Epithelial cell of proximal tubule (primary cell): ENCODE data around the gene NXF1. TPM values are rescaled to one million over a fixed set of nuclear protein-coding genes. Genes with fewer than 3 reads are reported as not detected.

Experiments
- DNase-seq: peaks from one replicate; pipeline ENCODE4 v3.0.0-alpha.2; 2011; ENCODE audit warnings: low read depth
- H3K4me3 ChIP-seq: 2 replicates; pipeline ENCODE4 v1.5.1; 2011; ENCODE audit warnings: low read depth, mild to moderate bottlenecking, low read length
- total RNA-seq: library from RNA; depleted of rRNA; stranded (reverse); fragments of >200 nt; gene quantifications from 2 replicates; pipeline ENCODE4 v1.2.3, GENCODE V29; 2015
- TF ChIP-seq, protein P1 (sequence below): conservative IDR thresholded peaks from 2 replicates; pipeline ENCODE4 v1.5.1; 2012; ENCODE audit warnings: low read depth, mild to moderate bottlenecking, low read length

Gene NXF1
- total RNA-seq = 49.4 and 56.3 TPM in 2 replicates

DNA sequence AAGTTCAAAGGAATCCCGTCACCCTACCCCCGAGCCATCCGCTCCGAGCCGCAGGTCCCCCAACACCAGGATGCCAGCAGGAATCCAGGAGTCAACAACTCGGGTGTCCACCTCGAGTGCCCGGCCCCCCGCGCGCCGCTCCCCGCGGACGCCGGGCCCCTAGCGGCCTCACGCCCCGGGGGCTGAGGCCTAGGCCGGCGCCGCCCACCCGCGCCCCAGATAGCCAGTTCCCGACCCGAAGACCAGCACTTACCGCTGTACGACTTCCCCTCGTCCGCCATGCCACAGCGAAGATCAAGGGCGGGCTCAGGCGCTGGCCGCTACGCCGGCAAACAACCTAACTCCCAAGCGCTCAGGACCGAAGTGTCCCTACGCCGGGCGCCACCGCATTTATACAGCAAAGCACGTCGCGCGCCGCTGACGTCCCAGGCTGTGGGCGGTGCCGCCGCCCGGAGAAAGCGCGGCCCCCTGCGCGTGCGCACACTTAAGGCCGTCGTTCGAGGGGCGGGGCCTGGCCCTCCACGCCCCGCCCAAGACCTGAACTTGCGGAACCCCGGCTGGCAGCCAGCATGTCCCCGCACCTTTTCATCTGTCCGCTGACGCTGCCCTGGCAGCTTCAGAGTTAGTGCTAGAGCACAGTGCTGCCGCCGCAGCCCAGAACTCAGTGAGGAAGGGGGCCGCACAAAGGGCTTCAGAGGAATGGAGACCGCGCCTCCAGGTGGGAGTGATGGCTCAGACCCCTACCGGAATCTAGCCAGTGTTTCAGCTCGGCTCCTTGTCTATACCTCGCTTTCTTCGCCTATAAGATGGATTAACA lies at the start of gene NXF1:
TSS of gene NXF1 (minus strand) at position 365 of the 817 bp plus-strand sequence. CDS start at position 281, 84 bp downstream.
- peak; percentile 20 for DNase-seq
- TF ChIP-seq, protein P1, sequence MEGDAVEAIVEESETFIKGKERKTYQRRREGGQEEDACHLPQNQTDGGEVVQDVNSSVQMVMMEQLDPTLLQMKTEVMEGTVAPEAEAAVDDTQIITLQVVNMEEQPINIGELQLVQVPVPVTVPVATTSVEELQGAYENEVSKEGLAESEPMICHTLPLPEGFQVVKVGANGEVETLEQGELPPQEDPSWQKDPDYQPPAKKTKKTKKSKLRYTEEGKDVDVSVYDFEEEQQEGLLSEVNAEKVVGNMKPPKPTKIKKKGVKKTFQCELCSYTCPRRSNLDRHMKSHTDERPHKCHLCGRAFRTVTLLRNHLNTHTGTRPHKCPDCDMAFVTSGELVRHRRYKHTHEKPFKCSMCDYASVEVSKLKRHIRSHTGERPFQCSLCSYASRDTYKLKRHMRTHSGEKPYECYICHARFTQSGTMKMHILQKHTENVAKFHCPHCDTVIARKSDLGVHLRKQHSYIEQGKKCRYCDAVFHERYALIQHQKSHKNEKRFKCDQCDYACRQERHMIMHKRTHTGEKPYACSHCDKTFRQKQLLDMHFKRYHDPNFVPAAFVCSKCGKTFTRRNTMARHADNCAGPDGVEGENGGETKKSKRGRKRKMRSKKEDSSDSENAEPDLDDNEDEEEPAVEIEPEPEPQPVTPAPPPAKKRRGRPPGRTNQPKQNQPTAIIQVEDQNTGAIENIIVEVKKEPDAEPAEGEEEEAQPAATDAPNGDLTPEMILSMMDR = no peak
- peak within 1 kb of the TSS; percentile 93 for H3K4me3 ChIP-seq

DNA sequence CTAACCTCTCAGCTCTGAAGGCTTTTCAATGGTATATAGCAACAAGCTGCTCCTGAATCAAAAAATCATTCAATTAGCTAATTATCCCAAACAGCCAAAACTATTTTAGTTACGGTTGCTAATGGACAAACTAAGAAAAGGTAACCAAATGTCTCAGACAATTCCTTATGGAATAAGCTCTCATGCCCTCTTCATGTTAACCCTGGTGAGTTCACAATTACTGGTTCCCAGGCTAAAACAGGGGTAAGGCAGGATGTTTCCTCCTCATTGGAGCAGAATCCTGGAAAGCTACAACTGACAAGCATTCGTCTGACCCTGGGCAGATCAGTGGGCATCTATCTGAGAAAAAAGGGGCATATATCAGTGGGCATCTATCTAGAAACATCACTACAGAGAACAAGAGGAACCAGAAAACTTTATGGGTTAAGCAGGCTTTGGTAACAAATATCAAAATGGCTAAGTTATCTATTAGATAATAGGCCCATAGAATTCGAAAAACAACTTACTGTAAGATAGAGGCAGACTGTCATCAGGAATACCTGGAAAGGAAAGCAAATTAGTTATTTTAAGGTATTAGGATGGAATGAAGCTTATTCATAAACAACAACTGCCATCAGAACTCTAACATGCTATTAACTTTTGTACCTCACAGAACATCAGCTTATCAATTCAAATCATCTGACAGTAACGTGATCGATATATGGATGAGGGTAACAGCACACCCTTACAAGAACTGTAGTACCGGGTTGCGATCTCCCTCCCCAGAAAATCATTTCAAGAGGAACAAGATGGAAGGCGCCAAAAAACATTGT lies 49.0 kb upstream of the NXF1 start:
- peak overlapping the region; percentile 82 for H3K4me3 ChIP-seq
- DNase-seq = no peak
- TF ChIP-seq, protein P1 = no peak

DNA sequence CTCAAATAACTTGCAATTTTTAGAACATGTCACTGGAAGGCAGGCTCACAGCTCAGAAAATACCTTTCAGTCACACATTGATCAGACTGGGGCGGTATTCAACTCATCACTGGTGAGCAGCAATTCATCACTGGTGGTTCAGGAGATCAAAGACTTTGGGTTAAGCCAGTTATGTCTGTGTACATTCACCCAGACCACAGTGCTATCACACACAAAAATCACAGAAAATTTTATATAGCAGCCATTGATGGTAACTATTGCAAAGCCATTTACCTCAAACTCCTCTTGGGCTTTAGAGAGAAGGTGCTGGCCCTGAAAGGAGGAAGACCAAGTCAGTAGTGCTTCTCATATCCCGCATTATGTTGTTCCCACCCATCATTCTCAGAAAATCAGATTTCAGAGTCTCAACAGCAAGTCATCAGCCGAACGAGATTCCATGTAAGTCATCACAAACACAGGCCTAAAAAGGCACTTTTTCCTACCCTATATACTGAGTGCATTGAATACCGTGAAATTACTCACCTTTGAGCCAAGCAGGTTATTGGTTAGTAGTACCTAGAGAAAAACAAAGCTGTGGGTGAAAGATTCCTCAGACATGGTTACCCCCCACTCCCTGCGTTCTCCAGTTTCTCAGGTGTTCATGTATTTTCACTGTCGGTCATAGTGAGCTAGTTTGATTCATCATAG lies 48.2 kb upstream of the NXF1 start:
- DNase-seq = no peak
- H3K4me3 ChIP-seq = peak overlapping the region; percentile 82
- TF ChIP-seq, protein P1 = no peak

DNA sequence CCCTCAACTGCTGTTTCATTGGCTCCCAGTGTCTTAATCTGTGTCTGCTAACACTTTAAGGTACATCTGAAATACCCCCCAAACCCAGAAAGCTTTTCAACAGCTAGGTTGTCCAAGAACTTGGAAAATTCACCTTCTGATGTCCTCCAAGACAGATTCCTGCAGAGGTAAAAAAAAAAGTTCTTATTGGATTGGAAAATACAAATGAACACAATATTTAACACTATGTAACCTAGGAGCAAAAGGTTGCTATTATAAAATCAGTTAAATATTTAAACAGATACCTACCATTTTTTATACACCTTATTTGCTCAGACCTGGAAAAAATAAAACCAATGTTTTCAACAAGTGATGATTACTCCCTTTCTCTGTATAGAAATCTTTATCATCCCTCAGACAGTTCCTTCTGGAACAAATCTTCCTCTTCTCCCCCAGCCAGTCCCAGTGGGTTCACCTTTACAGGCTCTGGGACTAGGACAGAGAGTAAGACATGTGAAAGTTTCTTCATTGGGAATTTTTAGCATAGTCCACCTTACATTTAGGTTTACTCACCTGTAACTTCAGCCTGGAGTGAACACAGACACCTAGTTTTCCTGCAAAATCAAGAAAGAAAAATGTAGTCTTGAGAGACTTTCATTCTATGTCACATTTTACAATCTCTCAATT lies 47.4 kb upstream of the NXF1 start:
- DNase-seq = no peak
- TF ChIP-seq, protein P1 = no peak
- H3K4me3 ChIP-seq = no peak overlapping the region

DNA sequence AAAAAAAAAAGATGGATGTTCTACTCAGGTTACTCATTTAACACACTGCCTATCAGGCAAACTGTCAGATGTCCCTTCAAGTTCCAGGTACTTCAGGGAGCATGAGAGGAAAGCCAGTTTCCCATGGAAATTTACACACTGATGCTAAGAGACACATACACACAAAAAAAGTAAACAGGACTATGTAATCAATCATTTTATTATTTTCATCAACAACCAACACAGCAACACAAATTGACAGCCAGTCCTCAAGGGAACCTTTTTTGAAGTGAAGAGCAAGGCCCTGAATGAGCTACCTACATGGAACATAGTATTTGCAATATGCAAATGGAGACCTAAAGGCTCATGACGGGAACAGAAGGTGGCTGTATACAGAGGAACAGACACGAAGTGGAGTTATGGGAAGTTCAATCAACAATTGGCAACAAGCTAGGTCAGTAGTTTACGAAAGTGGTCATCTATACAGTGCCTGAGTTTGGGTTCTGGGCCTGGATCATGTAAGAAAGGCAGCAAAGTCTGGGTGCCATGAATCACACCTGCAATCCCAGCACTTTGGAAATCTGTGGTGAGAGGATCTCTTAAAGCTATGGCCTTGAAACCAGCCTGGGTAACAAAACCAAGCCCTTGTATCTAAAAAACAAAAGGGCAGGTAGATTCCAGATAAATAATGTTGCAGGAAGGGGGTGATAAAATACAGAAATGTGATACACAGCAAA lies 46.7 kb upstream of the NXF1 start:
- no peak overlapping the region for H3K4me3 ChIP-seq
- no peak for DNase-seq
- TF ChIP-seq, protein P1 = no peak
